ENCODE data around the gene CALR3.

DNA sequence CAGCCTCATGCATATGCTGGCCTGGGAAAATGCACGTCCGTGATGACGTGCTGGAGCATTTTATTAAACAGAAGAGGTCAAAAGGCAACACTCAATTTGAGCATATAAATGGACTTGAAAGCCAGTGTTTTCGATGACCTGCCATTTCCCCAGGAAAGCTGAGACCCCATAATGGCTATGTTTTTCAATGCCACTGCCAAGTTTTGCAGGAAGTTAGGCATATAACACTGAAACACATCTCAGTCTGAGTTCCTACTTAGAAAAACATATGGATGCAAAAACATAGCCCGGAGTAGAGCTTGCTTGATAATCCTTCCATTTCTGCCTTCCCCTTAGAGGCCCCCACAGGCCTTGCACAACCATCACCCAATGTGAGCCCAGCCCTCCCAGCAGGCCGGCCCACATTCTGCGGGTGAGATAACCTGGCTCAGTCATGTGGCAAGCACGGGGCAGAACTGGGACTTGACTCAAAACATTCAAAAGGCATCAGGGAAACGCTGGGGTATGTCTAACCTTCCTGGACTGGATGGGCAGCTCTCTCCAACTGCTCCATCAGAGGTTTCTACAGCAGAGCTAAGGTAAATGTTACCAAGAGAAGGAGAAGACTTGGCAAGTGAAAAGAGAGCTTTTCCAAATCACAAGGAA lies 49.1 kb downstream of the CALR3 start:
- TF ChIP-seq, protein P1, sequence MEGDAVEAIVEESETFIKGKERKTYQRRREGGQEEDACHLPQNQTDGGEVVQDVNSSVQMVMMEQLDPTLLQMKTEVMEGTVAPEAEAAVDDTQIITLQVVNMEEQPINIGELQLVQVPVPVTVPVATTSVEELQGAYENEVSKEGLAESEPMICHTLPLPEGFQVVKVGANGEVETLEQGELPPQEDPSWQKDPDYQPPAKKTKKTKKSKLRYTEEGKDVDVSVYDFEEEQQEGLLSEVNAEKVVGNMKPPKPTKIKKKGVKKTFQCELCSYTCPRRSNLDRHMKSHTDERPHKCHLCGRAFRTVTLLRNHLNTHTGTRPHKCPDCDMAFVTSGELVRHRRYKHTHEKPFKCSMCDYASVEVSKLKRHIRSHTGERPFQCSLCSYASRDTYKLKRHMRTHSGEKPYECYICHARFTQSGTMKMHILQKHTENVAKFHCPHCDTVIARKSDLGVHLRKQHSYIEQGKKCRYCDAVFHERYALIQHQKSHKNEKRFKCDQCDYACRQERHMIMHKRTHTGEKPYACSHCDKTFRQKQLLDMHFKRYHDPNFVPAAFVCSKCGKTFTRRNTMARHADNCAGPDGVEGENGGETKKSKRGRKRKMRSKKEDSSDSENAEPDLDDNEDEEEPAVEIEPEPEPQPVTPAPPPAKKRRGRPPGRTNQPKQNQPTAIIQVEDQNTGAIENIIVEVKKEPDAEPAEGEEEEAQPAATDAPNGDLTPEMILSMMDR (IDR thresholded peaks at IDR 0.05), result no peak
- TF ChIP-seq POLR2A (IDR thresholded peaks at IDR 0.05) (no peak), POLR2AphosphoS5 (IDR thresholded peaks at IDR 0.05; ENCODE audit: insufficient read depth in 1 of 2, low read depth in 1 of 2) (peak; percentile 74 to 83)
